Activated T-helper 1 cell treated with Interleukin-2 at 50 U/mL for 16 hours (primary cell): Measurements from ENCODE around the gene PIGK.

Experiments used
- DNase-seq: peaks from one replicate; pipeline ENCODE4 v3.0.0-alpha.2; 2020; ENCODE audit warnings: low read depth

Gene PIGK

DNA sequence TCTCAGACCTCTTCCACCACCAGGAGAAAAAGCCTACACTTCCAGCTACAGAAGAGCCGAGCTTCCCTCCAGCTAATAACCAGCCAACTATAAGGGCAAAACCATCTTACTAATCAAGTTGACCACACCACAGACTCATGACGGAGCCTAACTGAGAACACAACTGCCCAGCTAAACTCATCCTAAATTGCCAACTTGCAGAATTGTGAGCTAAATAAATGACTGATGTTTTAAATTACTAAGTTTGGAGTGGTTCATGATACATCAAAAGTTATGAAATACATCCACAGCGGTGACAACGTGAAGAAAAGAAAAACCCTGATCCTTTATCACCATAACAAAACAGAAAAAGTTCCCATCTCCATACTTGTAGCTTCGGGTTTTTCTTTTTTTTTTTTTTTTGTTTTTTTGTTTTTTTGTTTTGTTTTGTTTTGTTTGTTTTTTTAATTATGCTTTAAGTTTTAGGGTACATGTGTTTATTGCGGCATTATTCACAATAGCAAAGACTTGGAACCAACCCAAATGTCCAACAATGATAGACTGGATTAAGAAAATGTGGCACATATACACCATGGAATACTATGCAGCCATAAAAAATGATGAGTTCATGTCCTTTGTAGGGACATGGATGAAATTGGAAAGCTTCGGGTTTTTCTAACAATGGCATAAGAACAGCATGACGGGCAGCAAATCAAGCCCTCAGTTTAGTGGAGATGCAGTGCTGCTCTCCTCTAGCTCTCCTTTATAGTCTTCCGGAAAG lies 122.6 kb downstream of the PIGK start:
- DNase-seq, result no peak

DNA sequence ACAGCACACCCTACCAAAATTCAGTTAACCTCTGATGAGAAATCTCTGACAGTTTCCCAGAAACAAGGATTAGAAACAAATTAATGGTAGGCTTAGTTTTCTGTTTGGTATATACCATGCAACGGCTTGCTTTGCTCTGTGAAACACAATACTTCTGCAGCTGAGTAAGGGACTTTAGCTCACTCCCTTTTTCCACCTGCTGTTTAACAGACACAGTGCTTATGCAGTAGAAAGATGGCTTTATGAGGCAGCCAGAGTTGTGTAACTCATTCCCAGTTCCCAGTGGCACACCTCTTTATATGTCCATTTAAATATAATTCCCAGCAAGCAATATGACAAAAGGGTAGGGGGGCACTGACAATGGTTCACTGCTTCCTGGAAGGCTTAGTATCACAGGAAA lies 124.0 kb downstream of the PIGK start:
- no peak for DNase-seq

DNA sequence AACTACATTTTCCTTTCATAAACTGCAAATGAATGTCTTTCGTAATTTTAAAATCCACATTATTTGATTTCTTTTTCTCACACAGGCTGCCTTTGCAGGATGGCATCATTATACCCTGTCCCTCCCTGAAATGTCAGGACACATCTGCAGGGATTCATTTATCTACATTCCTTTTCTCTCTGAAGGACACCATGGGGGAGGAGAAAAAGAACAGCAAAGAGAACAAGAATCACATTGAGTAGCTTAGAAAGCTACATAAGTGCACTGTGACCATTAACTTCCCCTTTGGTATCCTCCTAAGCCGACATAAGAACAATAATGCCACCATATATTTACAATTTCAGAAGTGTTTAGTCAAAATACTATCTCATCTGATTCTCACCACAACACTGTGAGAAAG lies 129.5 kb downstream of the PIGK start:
- DNase-seq, result no peak

DNA sequence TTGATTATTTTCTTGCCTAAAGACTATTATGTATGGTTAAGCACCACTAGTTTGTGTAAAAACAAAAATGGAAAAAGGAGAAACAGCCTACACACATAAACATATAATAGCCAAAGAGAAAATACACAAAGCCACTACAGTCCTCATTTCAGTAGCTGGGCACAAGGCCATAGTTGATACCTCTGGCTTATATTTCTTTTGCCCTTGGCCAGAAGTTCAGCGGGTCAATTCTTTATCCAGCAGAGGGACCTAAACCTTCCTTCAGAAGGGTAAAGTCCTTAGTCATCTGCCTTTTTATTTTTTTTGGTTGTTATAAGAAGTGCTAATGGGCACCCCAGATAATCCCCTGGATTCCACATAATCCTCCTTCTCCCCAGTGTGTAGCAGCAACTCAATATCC lies 134.1 kb downstream of the PIGK start:
- no peak for DNase-seq

DNA sequence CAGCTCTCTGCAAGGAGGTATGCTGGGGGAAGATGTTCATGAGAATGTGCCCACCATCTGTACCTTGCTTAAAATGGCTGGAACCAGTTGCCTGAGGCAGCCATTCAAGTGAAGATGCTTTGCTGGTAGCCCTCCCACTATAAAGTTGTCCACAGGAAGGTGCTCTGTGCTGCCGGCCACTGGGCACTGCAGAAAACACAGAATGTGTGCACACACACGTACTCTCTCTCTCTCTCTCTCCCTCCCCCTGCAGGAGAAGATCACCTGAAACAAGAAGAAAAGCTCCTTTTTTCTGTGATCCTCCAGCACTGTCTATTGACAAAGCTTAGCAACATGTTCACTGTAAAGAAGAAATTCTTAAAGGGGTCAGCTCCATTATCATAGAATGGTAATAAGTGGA lies 134.8 kb downstream of the PIGK start:
- no peak for DNase-seq

DNA sequence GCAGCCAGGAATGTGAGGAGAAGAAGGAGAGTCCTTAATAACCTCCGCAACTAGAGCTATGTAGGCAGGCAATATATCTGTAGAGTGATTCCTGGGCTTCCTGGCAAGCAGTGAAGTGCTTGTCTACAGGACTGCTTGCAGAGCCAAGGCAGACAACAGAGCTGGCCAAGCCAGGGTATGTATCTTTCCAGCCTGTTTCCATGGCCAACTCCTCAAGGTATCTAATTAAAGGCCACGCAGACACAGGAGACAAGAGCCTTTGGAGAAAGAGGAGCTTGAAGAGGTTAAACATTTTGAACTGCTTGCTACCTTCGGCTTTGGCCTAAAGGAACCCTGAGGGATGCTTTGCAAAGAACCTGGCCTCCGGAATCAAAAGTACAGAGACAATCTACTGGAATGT lies 137.4 kb downstream of the PIGK start:
- DNase-seq, result no peak

DNA sequence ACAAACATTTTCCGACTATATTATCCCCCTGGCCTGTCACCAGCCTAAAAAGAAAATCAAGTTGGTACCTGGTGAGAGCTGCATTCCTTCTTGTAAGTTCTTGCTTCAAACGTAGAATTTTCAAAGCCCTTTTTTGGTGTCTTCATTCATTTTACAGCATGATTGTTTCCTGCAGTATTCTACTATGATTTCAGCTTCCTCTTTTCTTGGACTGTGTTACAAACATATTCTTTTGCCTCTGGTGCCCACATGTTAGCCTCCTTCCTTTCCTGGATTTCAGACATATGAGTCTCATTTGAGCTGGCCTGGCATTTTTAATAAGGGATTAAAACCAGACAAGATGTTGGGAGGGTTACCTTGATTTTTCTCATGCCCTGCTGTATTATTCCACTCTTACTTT lies 142.5 kb downstream of the PIGK start:
- no peak for DNase-seq

DNA sequence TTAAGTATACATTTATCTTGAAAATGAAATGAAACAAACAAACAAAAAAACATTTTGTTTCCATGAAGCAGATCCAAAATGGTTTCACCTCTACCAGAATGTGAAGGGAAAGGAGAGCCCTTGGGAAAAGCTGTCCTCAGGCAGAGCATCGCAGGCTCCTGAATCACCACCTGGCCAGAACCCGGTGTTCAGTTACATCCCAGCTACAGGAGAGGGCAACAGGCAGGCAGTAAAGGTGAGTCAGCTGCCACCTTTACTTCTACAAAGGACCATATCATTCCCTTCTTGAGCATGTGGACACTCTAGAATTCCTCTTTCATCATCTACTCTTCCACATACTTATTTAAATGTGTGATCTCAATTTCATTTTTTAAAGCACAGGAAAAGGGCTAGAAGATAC lies 151.2 kb downstream of the PIGK start:
- no peak for DNase-seq

DNA sequence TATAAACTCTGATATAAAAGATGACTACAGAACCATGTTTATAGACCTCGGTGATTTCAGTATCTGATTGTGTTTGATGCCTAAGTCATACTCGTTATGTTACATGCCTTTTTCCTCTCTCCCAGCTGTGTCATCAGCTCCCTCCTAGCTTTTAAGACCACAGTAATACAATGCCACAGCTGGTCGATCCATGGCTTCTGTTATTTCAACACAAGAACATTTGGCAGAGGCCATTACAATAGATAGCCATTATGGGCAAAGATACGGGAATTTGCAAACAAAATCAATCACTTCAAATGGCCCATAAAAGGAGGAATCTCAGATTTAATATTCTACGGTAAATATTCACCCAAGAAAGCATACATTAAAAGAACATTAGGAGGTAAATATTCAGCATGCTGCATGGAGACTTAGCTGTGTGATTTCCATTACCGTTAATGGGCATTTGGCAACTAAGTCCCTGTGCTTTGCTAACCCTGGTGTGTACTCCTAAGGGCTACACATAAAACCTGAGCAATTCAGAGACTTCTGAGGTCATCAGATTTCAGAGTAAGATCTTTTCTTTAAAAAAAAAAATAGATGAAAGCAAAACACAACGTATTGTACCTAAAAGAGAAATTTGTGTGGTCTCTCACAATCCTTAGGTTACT lies 153.4 kb downstream of the PIGK start:
- no peak for DNase-seq

DNA sequence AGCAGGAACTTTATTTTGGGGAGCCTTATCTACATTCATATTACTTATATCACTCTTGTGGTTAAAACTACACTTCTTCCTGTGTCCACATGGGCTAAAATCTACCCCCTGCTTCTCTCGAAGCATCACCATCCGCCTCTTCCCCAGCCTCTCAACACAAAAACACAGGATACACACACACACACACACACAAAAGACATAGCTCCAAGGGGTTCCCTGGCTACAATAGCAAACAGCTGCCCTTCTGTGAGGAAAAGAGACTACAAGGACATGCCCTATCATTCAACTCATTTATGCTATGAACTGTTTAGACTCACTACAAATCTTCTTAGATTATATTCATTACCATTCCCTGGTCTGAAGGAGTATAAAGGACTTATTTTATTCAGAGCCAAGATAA lies 155.0 kb downstream of the PIGK start:
- DNase-seq, result no peak

DNA sequence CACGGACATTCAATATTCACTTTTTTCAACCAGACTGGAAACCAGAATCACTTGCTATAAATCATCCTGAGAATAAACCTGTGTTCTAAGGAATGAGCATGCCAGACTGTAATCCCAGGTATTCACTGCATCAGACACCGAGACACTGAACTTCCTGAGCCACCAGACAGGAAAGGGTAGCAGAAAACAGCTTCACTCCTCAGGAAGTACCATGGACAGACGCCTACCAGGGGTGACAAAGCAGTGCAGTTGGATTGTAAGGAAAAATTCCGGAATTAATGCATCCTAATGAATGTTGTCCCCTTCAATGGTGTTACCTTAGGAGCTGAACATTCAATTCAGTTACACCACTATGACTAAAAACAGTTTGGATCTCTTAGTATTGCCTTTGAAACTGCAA lies 156.1 kb downstream of the PIGK start:
- DNase-seq, result no peak

DNA sequence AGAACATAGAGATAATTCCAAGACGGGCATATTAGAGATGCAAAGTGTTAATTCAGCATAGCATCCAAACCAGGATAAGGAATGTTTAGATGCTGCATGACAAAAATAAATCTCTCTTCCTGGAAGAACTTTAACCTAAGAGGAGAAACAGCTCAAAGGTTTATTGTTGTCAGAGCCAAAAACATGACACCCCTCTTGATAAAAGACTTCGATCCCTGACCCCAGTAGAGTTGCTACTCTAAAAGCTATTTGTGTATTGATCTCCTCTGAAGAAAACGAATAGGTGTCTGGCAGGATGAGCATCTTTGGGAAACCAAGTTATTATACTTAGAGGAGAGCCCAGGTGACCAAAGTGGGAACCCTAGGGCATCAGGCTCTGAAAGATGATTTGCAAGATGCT lies 158.1 kb downstream of the PIGK start:
- DNase-seq, result no peak

DNA sequence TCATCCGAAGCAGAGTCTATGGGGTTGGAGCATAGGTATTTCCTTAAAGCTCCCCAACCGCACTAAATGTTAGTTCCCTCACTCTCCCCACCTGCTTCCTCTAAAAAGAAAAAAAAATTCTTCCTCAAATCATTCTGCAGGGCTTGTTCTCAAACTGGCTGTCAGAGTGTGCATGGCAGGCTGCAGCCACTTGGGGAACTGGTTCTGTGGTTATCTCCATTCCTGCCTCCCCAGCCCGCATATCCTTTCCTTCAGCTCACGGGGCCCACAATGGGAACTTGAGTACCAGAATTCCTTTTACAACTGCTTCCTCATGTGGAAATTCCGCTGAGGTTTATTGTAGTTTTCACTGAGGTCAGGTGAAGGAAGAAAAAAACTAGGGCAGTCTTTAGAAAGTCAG lies 159.2 kb downstream of the PIGK start:
- no peak for DNase-seq

DNA sequence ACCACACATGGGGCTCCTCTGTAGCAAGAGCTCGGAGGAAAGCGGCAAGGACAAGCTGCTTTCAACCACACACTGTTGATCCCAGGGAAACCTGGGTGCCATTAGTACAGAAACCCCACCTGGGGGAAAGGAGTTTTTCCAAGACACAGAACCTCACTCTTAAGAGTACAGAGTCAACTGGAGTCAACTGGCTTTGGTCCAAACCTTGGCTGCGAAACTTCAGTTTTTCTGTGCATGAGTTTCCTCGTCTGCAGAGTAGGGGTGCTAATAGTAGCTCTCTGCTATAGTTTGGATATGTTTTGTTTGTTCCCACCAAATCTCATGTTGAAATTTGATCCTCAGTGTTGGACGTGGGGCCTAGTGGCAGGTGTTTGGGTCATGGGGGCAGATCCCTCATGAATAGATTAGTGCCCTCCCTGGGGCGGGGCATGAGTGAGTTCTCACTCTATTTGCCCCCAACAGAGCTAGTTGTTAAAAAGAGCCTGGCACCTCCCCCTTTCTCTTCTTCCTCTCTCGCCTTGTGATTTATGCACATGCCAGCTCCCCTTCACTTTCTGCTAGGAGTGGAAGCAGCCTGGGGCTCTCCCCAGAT lies 161.1 kb downstream of the PIGK start:
- DNase-seq, result no peak

DNA sequence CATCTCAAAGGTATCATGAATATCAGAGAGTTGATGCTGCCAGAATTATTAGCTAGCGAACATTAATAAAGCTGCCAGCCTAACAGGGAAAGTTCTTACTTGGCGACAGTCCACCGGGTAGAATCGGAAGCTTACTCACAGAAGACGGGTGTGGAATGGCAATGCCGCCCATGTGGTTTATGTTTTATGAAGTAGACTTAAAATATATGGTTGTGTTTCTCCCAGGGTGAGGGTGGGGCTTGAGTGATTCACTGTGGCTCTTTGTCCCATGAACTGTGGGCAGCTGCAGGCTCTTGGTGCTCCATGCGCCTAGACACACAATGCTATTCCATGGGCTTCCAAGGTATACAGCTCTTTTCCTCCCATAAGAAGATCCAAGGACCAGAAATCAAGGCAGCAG lies 162.7 kb downstream of the PIGK start:
- DNase-seq, result no peak

DNA sequence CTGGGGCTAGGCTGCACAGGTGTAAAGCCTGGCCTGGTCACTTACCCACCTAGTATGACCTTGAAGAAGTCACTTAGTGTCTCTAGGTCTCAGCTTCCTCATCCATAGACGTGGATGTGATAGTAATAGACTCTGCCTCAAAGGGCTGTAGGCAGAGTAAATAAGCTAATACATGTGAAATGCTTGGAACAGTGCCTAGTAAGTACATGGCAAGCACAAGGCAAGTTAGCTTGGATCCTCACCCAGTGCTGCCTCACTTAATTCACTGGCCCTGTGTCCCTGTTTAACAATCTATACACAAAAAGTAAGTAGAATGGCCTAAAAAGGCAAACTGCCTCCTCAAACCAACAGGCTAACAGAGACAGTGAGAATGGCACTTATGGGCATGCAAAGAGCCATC lies 167.8 kb downstream of the PIGK start:
- DNase-seq, result no peak

DNA sequence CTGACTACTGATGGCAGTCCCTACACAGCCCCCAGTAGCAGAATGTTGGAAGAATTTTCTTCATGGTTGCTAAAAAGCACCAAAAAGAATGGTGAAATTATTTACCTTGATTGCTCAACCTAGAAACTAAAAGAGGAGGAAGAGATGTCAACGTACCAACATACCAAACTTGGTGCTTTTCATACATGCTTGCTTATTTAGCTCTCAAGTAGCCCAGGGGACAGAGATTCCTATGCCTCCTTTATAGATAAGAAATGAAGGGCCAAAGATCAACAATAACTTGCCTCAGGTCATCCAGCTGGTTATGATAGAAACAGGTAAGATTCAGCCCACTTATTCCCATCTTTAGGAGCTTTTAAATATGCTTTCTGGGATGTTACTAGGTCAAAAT lies 170.6 kb downstream of the PIGK start:
- DNase-seq, result no peak

DNA sequence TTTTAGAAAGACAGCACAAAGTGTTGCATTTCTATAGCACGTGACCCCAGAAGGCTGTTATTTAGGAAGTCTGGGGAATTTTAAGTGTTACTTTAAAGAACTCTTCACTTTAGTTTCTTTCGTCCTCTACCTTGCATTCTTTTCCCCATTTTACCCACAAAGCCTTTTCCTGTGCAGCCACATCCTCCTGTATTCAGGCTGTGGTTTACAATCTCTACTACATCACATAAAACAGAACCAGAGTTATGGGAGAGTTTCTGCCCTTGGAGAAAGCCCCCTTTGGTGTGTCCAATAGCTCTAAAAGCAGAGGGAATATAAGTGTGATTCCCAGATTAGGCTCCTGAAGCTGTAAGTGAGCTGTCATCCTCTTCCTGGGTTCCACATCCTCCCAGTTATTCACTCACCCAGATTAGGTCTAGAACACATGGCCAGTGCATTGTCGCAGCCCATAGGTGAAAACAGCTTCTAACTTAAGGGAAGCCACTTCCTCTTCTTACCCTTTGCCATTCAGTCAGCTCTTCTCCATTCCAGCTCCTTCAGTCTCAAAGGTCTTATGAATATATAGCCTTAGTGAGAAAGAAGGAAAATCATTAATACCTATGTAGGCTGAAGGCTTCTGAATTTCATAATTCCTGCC lies 171.1 kb downstream of the PIGK start:
- no peak for DNase-seq

DNA sequence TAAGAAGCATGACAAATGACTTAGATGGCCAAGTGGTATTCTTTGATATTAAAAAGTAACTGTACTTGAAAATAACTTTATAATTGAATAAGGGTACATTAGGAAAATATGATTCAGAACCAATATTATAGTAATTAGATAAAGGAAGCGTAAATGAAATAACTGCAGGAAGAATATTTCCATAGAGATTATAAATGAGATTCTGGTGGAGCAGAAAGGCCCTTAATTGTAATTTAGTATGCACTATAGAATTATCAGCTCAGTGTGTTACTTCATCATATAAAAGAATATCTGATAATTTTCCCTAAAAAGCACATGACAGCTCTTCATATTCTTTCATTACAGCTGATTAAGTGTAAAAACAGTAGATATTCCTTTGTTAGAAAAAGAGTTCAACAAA lies 171.7 kb downstream of the PIGK start:
- no peak for DNase-seq

DNA sequence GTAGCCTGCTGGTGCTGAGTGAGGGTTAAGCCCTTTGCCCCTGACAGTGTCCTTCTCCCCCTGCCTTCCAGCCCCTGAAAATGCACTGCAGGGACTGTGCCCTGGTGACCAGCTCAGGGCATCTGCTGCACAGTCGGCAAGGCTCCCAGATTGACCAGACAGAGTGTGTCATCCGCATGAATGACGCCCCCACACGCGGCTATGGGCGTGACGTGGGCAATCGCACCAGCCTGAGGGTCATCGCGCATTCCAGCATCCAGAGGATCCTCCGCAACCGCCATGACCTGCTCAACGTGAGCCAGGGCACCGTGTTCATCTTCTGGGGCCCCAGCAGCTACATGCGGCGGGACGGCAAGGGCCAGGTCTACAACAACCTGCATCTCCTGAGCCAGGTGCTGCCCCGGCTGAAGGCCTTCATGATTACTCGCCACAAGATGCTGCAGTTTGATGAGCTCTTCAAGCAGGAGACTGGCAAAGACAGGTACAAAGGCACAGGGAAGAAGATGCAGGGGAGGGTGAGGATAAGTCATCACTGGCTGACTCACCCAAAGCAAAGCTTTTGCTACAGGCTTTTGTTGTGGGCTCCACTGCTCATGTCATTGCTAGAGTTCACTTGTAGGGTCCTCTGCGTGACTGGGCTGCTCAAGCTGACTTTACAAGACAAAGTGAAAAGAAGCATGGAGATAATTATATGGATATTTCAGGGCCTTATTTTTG lies 174.9 kb downstream of the PIGK start:
- DNase-seq, result no peak

DNA sequence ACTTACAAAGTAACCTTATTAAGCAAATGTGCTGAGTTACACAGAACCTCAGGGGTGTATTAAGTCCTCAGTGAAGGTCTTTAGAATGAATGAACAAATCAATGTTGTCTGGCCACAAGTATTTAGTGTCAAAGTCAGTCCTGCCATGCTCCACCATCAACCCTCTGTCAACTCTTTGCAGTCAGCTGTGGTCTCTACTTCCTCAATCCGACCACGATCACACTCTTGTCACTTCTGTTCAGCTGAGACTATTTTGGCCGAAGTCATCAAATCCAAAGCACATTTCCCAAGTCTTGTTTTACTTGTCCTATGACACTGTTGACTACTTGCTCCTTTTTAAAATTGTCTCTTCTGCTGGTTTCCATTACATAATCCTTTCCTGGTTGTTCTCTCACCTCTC lies 178.4 kb downstream of the PIGK start:
- DNase-seq, result no peak

DNA sequence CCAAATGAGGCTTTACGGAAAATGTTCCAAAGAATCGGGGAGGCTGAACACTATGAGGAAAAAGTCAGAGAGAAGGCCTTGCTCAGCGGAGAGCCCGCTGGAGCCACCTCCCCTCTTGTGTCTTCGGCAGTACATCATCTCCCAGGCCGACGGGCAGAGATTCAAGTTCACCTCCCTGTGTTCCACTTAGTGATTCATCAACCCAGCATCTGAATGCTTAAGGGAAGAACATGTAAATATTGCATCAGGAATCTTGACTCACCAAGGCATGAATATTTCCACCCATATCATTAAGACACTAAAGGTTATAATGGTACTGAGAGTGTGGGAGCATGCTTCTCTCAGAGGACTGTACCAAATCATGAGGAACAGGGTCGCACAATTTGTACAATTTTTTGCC lies 179.5 kb downstream of the PIGK start:
- no peak for DNase-seq

DNA sequence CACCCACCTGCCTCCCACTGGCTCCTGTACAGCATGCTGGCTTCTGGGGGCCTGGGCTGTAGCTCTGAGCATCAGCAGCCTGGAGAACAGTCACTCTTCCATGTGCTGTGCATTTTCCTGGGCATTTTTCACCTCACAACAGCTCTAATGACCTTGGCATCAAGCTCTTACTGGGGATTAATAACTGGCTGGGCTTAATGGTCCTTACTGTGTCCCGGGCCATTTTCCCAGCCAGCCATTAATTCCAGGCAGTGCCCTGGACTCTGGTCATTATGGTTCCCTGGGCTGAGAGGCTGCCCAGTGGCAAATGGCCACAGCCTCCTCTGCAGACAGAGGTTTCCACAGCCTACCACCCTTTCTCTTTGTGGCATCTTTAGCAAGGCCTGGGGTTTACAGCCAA lies 180.1 kb downstream of the PIGK start:
- no peak for DNase-seq
